Endothelial cell of umbilical vein (primary cell): ENCODE measurements around the gene MMP14. TPM values are rescaled to one million over a fixed set of nuclear protein-coding genes. Genes with fewer than 3 reads are reported as not detected.
"Not testable (repeated sequence)": the region's sequence is repeated elsewhere in the genome, so short reads cannot be mapped to it uniquely, and the experiment has no call there.

Source experiments
- BruUV-seq: library from RNA; stranded (reverse); fragments of 400-500 nt; replicated peaks from 2 replicates; lab custom pipeline; 2021; lab: Mats Ljungman, UMichigan
- CTCF ChIA-PET: fragments of 300-600, 350-600 bp; sonication (Branson Sonifier 250); formaldehyde crosslinking; loops from one replicate; lab custom pipeline; 2021; ENCODE audit warnings: antibody characterized with exemption, inconsistent platforms; lab: Charles Lee
- POLR2A ChIA-PET: fragments of 300-600, 350-600 bp; sonication (Branson Sonifier 250); formaldehyde crosslinking; loops from one replicate; lab custom pipeline; 2021; ENCODE audit warnings: antibody characterized with exemption, inconsistent platforms; lab: Charles Lee
- DNase-seq: peaks from one replicate; pipeline ENCODE4 v3.0.0-alpha.2; 2011; ENCODE audit warnings: low read depth, low spot score
- FAIRE-seq: peaks from 2 replicates; lab custom pipeline; 2011; peaks lifted over from hg19 to GRCh38; lab: Jason Lieb, UNC
- H2AFZ ChIP-seq: 2 replicates; pipeline ENCODE4 v1.6.0; 2012; ENCODE audit warnings: low read depth, low read length, control low read depth, inconsistent platforms
- H3K27ac ChIP-seq: 2 replicates; pipeline ENCODE4 v1.5.1; 2011; ENCODE audit warnings: low read depth, mild to moderate bottlenecking, control low read depth, low read length, moderate library complexity; ENCODE audit not compliant: insufficient read depth
- H3K27me3 ChIP-seq, 2 experiments: 2 replicates each; pipeline versions ENCODE4 v1.6.0 to v1.6.1; 2011; ENCODE audit warnings: low read length in 2 of 2, mixed read lengths in 1 of 2; ENCODE audit not compliant: control insufficient read depth in 2 of 2, insufficient read depth in 2 of 2
- H3K36me3 ChIP-seq, 2 experiments: 2 replicates in 1 of 2; 3 replicates in 1 of 2; pipeline ENCODE4 v1.5.1; 2011; ENCODE audit warnings: low read length in 2 of 2, mild to moderate bottlenecking in 1 of 2, moderate library complexity in 1 of 2; ENCODE audit not compliant: control insufficient read depth in 2 of 2, insufficient read depth in 2 of 2; ENCODE audit errors: extremely low read depth in 1 of 2
- H3K4me1 ChIP-seq: 3 replicates; pipeline ENCODE4 v1.5.1; 2011; ENCODE audit warnings: mild to moderate bottlenecking, low read length; ENCODE audit not compliant: control insufficient read depth, insufficient read depth; ENCODE audit errors: extremely low read depth
- H3K4me2 ChIP-seq: 2 replicates; pipeline ENCODE4 v1.6.1; 2011; ENCODE audit warnings: low read length, control low read depth, mixed read lengths; ENCODE audit not compliant: insufficient read depth
- H3K4me3 ChIP-seq, 3 experiments: fragments of 200-600 bp in 1 of 3; sonication (generic), shearing (Covaris generic) in 1 of 3; replicated peaks in 1 of 3; 2 replicates each; pipeline ENCODE4 v1.5.1; 2011 to 2016; ENCODE audit warnings: control low read depth in 3 of 3, low read length in 3 of 3, mild to moderate bottlenecking in 2 of 3, inconsistent platforms in 1 of 3, low read depth in 1 of 3, moderate library complexity in 1 of 3; ENCODE audit not compliant: insufficient read depth in 1 of 3
- H3K79me2 ChIP-seq: 2 replicates; pipeline ENCODE4 v1.6.0; 2012; ENCODE audit warnings: low read length, inconsistent platforms; ENCODE audit not compliant: control insufficient read depth, insufficient read depth
- H3K9ac ChIP-seq: replicated peaks from 2 replicates; pipeline ENCODE3; 2011; ENCODE audit warnings: low read length, control low read depth; ENCODE audit not compliant: insufficient read depth; ENCODE audit errors: extremely low read depth
- H3K9me1 ChIP-seq: replicated peaks from 3 replicates; pipeline ENCODE4 v1.6.0; 2011; ENCODE audit warnings: mild to moderate bottlenecking, low read length; ENCODE audit not compliant: control insufficient read depth, insufficient read depth; ENCODE audit errors: extremely low read depth
- H3K9me3 ChIP-seq: replicated peaks from 2 replicates; pipeline ENCODE4 v1.5.1; 2012; ENCODE audit warnings: low read length, inconsistent platforms; ENCODE audit not compliant: control insufficient read depth, insufficient read depth
- H4K20me1 ChIP-seq: replicated peaks from 2 replicates; pipeline ENCODE3; 2011; ENCODE audit warnings: mild to moderate bottlenecking, low read length; ENCODE audit not compliant: control insufficient read depth, insufficient read depth; ENCODE audit errors: extremely low read depth
- CTCF ChIP-seq, 2 donors: IDR thresholded peaks; 1 replicate in 1 of 2; 2 replicates in 1 of 2; pipeline ENCODE4 v1.5.1; 2011; ENCODE audit warnings: low read length in 2 of 2, mild to moderate bottlenecking in 2 of 2, moderate library complexity in 2 of 2, control low read depth in 1 of 2, inconsistent platforms in 1 of 2, low read depth in 1 of 2; ENCODE audit not compliant: insufficient read depth in 1 of 2; ENCODE audit errors: extremely low read depth in 1 of 2
- EZH2 ChIP-seq: IDR thresholded peaks from 2 replicates; pipeline ENCODE4 v1.6.1; 2012; ENCODE audit warnings: borderline replicate concordance, low read depth, mild to moderate bottlenecking, moderate library complexity, low read length, inconsistent platforms; ENCODE audit not compliant: severe bottlenecking
- FOS ChIP-seq: IDR thresholded peaks from 2 replicates; pipeline ENCODE4 v1.6.1; 2011; ENCODE audit warnings: mild to moderate bottlenecking, low read length, moderate library complexity, borderline replicate concordance; ENCODE audit not compliant: insufficient read depth
- GATA2 ChIP-seq: IDR thresholded peaks from 2 replicates; pipeline ENCODE4 v1.7.0; 2011; ENCODE audit warnings: low read depth, mild to moderate bottlenecking, moderate library complexity, mixed read lengths, low read length; ENCODE audit not compliant: insufficient read length, insufficient read depth
- JUN ChIP-seq: IDR thresholded peaks from 2 replicates; pipeline ENCODE4 v1.6.1; 2011; ENCODE audit warnings: borderline replicate concordance, low read depth; ENCODE audit not compliant: insufficient read length, insufficient read depth
- MAX ChIP-seq: IDR thresholded peaks from 2 replicates; pipeline ENCODE4 v1.6.1; 2011; ENCODE audit not compliant: insufficient read depth, insufficient read length
- MYC ChIP-seq: IDR thresholded peaks from one replicate; pipeline ENCODE4 v1.6.1; 2011; ENCODE audit warnings: mild to moderate bottlenecking, low read depth, low read length
- POLR2A ChIP-seq: IDR thresholded peaks from 2 replicates; pipeline ENCODE4 v1.6.1; 2012; ENCODE audit warnings: low read depth, mild to moderate bottlenecking, control low read depth, low read length
- POLR2AphosphoS5 ChIP-seq: IDR thresholded peaks from 2 replicates; pipeline ENCODE4 v1.6.1; 2012; ENCODE audit warnings: low read depth, mild to moderate bottlenecking, control low read depth, low read length, moderate library complexity; ENCODE audit not compliant: insufficient read depth
- dilution Hi-C: fragments of 300-500 bp; cut with MboI; formaldehyde crosslinking; loops from one replicate; pipeline ENCODE4 v1.15.0; 2019; ENCODE audit warnings: low sequenced_read_pairs; ENCODE audit not compliant: extremely low pct_ligation_motif_present
- intact Hi-C: fragments of 100-400 bp; cut with micrococcal nuclease; formaldehyde crosslinking; loops from one replicate; pipeline ENCODE4 v1.10.0; 2022
- polyA plus RNA-seq, 4 experiments: library from polyadenylated mRNA; depleted of rRNA in 3 of 4; stranded (reverse) in 3 of 4; unstranded in 1 of 4; fragments of >200 nt; gene quantifications; 2 replicates each; pipeline versions ENCODE4 v1.2.1 to v1.2.3, GENCODE V29; 2011 to 2012; ENCODE audit warnings: missing spikeins in 1 of 4
- total RNA-seq: library from RNA; stranded (reverse); gene quantifications from 2 replicates; pipeline ENCODE4 v1.2.3, GENCODE V29; 2021

MMP14 gene
- total and polyA plus RNA-seq, 2 donors (not counting 3 experiments of a cell fraction or from before 2014, with no cell fraction given) = 506 to 603 TPM

GRCh38 chr14:22803687-22803974 is 32.8 kb upstream of the MMP14 start:
- H4K20me1 ChIP-seq = no peaks in the 10 kb centered on the region
- H3K9ac ChIP-seq = no peak overlapping the region
- no peaks in the 10 kb centered on the region for H3K9me3 ChIP-seq
- H3K9me1 ChIP-seq = no peaks in the 10 kb centered on the region
- H3K27ac ChIP-seq = no peak overlapping the region
- no peaks in the 10 kb centered on the region for H3K79me2 ChIP-seq
- intact Hi-C loops = no loop called here
- POLR2A ChIA-PET = no interaction called here
- dilution Hi-C loops = no loop called here
- no peak overlapping the region for H3K4me3 ChIP-seq
- TF ChIP-seq EZH2 = no peak
- no peak for TF ChIP-seq POLR2AphosphoS5
- no peak for TF ChIP-seq POLR2A
- no peak for TF ChIP-seq GATA2
- no peak for TF ChIP-seq JUN
- TF ChIP-seq MYC = no peak
- TF ChIP-seq FOS = no peak
- no peak for TF ChIP-seq MAX
- TF ChIP-seq CTCF (IDR thresholded peaks at IDR 0.05; ENCODE audit: extremely low read depth in 1 of 2, insufficient read depth in 1 of 2, low read depth in 1 of 2, low read length in 2 of 2) = no peak
- FAIRE-seq (no peak), DNase-seq (no peak)
- no peaks in the 10 kb centered on the region for H3K36me3 ChIP-seq
- no peak overlapping the region for H3K4me2 ChIP-seq
- H3K4me1 ChIP-seq = no peaks in the 10 kb centered on the region
- no peaks in the 10 kb centered on the region for H3K27me3 ChIP-seq
- no peak overlapping the region for H2AFZ ChIP-seq
- CTCF ChIA-PET = no interaction called here
- BruUV-seq = no TSS peak

- H3K4me3 ChIP-seq, H2AFZ ChIP-seq, H3K9ac ChIP-seq, H3K36me3 ChIP-seq, FAIRE-seq, POLR2A ChIA-PET, H3K4me2 ChIP-seq, H3K27me3 ChIP-seq, intact Hi-C loops, H3K27ac ChIP-seq, dilution Hi-C loops, H3K79me2 ChIP-seq, DNase-seq, H4K20me1 ChIP-seq, BruUV-seq, H3K9me1 ChIP-seq, H3K9me3 ChIP-seq, H3K4me1 ChIP-seq: not testable (repeated sequence)
- CTCF ChIA-PET = interaction anchor here (2.9 kb wide), 1 partner anchor 235 kb away, joined by 14 read pairs; no protein-coding TSS in a partner anchor
These were observed 31.1 kb upstream of the MMP14 start for GRCh38 chr14:22805235-22805634.
